Fibroblast of lung (primary cell): Measurements from ENCODE around the gene LRRC8E.

Experiments
- CTCF ChIP-seq, 2 donors: IDR thresholded peaks in 1 of 2; conservative IDR thresholded peaks in 1 of 2; 1 replicate in 1 of 2; 2 replicates in 1 of 2; pipeline ENCODE4 v1.5.1; 2011 to 2012; ENCODE audit warnings: low read length in 2 of 2, control low read depth in 1 of 2, inconsistent platforms in 1 of 2, low read depth in 1 of 2, mild to moderate bottlenecking in 1 of 2
- EZH2 ChIP-seq: IDR thresholded peaks from 2 replicates; pipeline ENCODE4 v1.5.1; 2012; ENCODE audit warnings: low read length, control low read depth, mild to moderate bottlenecking; ENCODE audit errors: missing control alignments

GRCh38 chr19:7861619-7862412 is 26.5 kb upstream of the LRRC8E start:
- no peak for TF ChIP-seq EZH2
- TF ChIP-seq CTCF (conservative IDR thresholded peaks at IDR 0.05 in 1 of 2, IDR thresholded peaks at IDR 0.05 in 1 of 2; ENCODE audit: low read depth in 1 of 2, low read length in 2 of 2): no peak
